CD4-positive, alpha-beta T cell (primary cell): Measurements from ENCODE around the gene LIPG. TPM values are rescaled to one million over a fixed set of nuclear protein-coding genes. Genes with fewer than 3 reads are reported as not detected.

Experiments
- ATAC-seq: fragments of 200-7000 bp; cut with Tn5 transposase; one replicate; pipeline ENCODE4 v1.10.0; 2022; ENCODE audit warnings: mild to moderate bottlenecking; ENCODE audit not compliant: poor library complexity
- CTCF ChIA-PET: fragments of 350-600 bp; sonication (Branson Sonifier 250); formaldehyde crosslinking; loops from one replicate; lab custom pipeline; 2021; ENCODE audit warnings: antibody characterized with exemption, inconsistent platforms; lab: Charles Lee
- POLR2A ChIA-PET: fragments of 350-600 bp; sonication (Branson Sonifier 250); formaldehyde crosslinking; loops from one replicate; lab custom pipeline; 2021; ENCODE audit warnings: antibody characterized with exemption, inconsistent platforms; lab: Charles Lee
- DNase-seq, 14 experiments: peaks; one replicate each; pipeline ENCODE4 v3.0.0-alpha.2; 2013 to 2020; ENCODE audit warnings: mixed read lengths in 2 of 14
- H3K27ac ChIP-seq, 2 donors: one replicate each; pipeline versions ENCODE4 v1.5.1 to v1.7.0; 2013; ENCODE audit warnings: low read length in 2 of 2, low read depth in 1 of 2, mild to moderate bottlenecking in 1 of 2
- H3K27me3 ChIP-seq, 2 experiments: 1 replicate in 1 of 2; 2 replicates in 1 of 2; pipeline versions ENCODE4 v1.6.1 to v1.7.0; 2013; ENCODE audit warnings: low read length in 2 of 2, control low read depth in 1 of 2, mild to moderate bottlenecking in 1 of 2, moderate library complexity in 1 of 2; ENCODE audit not compliant: insufficient read depth in 2 of 2, control insufficient read depth in 1 of 2
- H3K36me3 ChIP-seq: one replicate; pipeline ENCODE4 v1.6.1; 2013; ENCODE audit warnings: low read length, control low read depth; ENCODE audit not compliant: insufficient read depth
- H3K4me1 ChIP-seq: one replicate; pipeline ENCODE4 v1.6.1; 2013; ENCODE audit warnings: low read length, control low read depth; ENCODE audit not compliant: insufficient read depth
- H3K4me3 ChIP-seq: one replicate; pipeline ENCODE4 v1.5.1; 2013; ENCODE audit warnings: mild to moderate bottlenecking, low read length, moderate library complexity
- H3K9me3 ChIP-seq, 2 experiments: 1 replicate in 1 of 2; 2 replicates in 1 of 2; pipeline versions ENCODE4 v1.6.1 to v1.7.0; 2013; ENCODE audit warnings: low read length in 2 of 2, mild to moderate bottlenecking in 2 of 2, control low read depth in 1 of 2, moderate library complexity in 1 of 2; ENCODE audit not compliant: control insufficient read depth in 1 of 2, insufficient read depth in 1 of 2
- H3K27ac Mint-ChIP-seq: one replicate; pipeline ENCODE4 v1.8.0; 2020; ENCODE audit warnings: mixed read lengths
- H3K27me3 Mint-ChIP-seq: one replicate; pipeline ENCODE4 v1.8.0; 2021; ENCODE audit warnings: mixed read lengths
- H3K36me3 Mint-ChIP-seq: one replicate; pipeline ENCODE4 v1.8.0; 2021; ENCODE audit warnings: low read depth, mixed read lengths
- H3K4me1 Mint-ChIP-seq: one replicate; pipeline ENCODE4 v1.8.0; 2021; ENCODE audit warnings: low read depth, mixed read lengths
- H3K4me3 Mint-ChIP-seq: one replicate; pipeline ENCODE4 v1.8.0; 2020; ENCODE audit warnings: mild to moderate bottlenecking, mixed read lengths
- H3K9me3 Mint-ChIP-seq: one replicate; pipeline ENCODE4 v1.8.0; 2020; ENCODE audit warnings: mixed read lengths
- intact Hi-C, 2 experiments: fragments of 100-400 bp; cut with DNase I in 1 of 2; cut with micrococcal nuclease in 1 of 2; formaldehyde crosslinking; loops; one replicate each; pipeline versions ENCODE4 v1.15.1 to v1.9.0; 2023 to 2025; cut with DNase I, micrococcal nuclease
- total RNA-seq, 174 experiments: library from RNA in 2 of 174; stranded (reverse) in 2 of 174; gene quantifications; one replicate each; pipeline ENCODE4 v1.2.3 and lab custom pipeline; 2021 to 2026
- TF ChIP-seq, protein P1 (sequence below): fragments of 200-600 bp; IDR thresholded peaks from one replicate; pipeline ENCODE4 v1.8.0; 2022; ENCODE audit warnings: antibody characterized with exemption, mild to moderate bottlenecking

LIPG gene
- total RNA-seq, 2 experiments from 2014 or later, result not detected

- Mint-ChIP-seq H3K36me3 (no peaks in the 10 kb centered on the region), H3K9me3 (no peaks in the 10 kb centered on the region), H3K4me3 (no peak overlapping the region), H3K4me1 (no peaks in the 10 kb centered on the region), H3K27me3 (peaks cover 7% of the 10 kb centered on the region), H3K27ac (no peak overlapping the region)
- Histone ChIP-seq H3K4me1 (no peaks in the 10 kb centered on the region), H3K27me3 (peaks cover 0 to 5% of the 10 kb centered on the region in 2 experiments), H3K4me3 (no peak overlapping the region), H3K36me3 (no peaks in the 10 kb centered on the region), H3K9me3 (peaks cover 4 to 6% of the 10 kb centered on the region in 2 experiments), H3K27ac (no peak overlapping the region)
- ATAC-seq (no peak), DNase-seq (no peak)
- intact Hi-C loops, result no loop called here
- CTCF ChIA-PET, result interaction anchor here (1.1 kb wide), 1 partner anchor 18 kb away, joined by 4 read pairs; no protein-coding TSS in a partner anchor
- POLR2A ChIA-PET, result no interaction called here
- TF ChIP-seq, protein P1, sequence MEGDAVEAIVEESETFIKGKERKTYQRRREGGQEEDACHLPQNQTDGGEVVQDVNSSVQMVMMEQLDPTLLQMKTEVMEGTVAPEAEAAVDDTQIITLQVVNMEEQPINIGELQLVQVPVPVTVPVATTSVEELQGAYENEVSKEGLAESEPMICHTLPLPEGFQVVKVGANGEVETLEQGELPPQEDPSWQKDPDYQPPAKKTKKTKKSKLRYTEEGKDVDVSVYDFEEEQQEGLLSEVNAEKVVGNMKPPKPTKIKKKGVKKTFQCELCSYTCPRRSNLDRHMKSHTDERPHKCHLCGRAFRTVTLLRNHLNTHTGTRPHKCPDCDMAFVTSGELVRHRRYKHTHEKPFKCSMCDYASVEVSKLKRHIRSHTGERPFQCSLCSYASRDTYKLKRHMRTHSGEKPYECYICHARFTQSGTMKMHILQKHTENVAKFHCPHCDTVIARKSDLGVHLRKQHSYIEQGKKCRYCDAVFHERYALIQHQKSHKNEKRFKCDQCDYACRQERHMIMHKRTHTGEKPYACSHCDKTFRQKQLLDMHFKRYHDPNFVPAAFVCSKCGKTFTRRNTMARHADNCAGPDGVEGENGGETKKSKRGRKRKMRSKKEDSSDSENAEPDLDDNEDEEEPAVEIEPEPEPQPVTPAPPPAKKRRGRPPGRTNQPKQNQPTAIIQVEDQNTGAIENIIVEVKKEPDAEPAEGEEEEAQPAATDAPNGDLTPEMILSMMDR, result no peak
Measured at GRCh38 chr18:49537232-49537896, 24.5 kb upstream of the LIPG start.

GRCh38 chr18:49544362-49544761 lies 17.5 kb upstream of the LIPG start:
- Mint-ChIP-seq H3K27ac (no peak overlapping the region), H3K36me3 (no peaks in the 10 kb centered on the region), H3K4me3 (no peak overlapping the region), H3K9me3 (no peaks in the 10 kb centered on the region), H3K27me3 (peaks cover 9% of the 10 kb centered on the region), H3K4me1 (no peaks in the 10 kb centered on the region)
- ATAC-seq (no peak), DNase-seq (no peak)
- Histone ChIP-seq H3K9me3 (no peaks in the 10 kb centered on the region), H3K4me3 (no peak overlapping the region), H3K27ac (no peak overlapping the region), H3K27me3 (peaks cover 2 to 4% of the 10 kb centered on the region in 2 experiments), H3K36me3 (no peaks in the 10 kb centered on the region), H3K4me1 (no peaks in the 10 kb centered on the region)
- TF ChIP-seq, protein P1, result no peak
- ChIA-PET POLR2A (no interaction called here), CTCF (no interaction called here)
- intact Hi-C loops, result no loop called here

DNA sequence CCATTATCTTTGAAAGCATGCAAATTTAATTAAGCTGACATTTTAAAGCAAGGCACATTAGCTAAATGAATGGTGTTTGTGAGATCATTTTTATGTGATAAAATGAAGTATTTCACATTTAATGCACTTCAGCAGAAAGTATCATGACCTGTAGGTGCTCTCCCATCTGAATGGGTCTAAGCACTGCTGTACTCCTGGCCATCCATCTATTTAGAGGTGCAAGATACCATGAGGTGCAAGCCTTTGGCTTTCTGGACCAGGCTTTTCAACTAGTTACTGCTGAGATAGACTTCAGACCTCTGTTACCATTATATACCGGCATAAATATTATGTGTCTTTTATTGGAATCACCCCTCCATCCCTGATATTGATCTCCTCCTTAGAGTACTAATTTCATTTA lies 15.6 kb upstream of the LIPG start:
- Histone ChIP-seq H3K27ac (no peak overlapping the region), H3K9me3 (no peaks in the 10 kb centered on the region)
- CTCF ChIA-PET, result interaction anchor here (0.9 kb wide), 1 partner anchor 312 kb away, joined by 3 read pairs; no protein-coding TSS in a partner anchor

More for the DNA sequence above, 15.6 kb upstream of the LIPG start:
- Mint-ChIP-seq H3K9me3 (no peaks in the 10 kb centered on the region), H3K4me1 (no peaks in the 10 kb centered on the region), H3K4me3 (no peak overlapping the region), H3K27me3 (peaks cover 13% of the 10 kb centered on the region), H3K27ac (no peak overlapping the region), H3K36me3 (no peaks in the 10 kb centered on the region)
- H3K27me3 ChIP-seq, result peaks cover 12% of the 10 kb centered on the region in 2 experiments
- ATAC-seq (no peak), DNase-seq (no peak)
- TF ChIP-seq, protein P1, result no peak
- H3K36me3 ChIP-seq, result no peaks in the 10 kb centered on the region
- no peak overlapping the region for H3K4me3 ChIP-seq
- H3K4me1 ChIP-seq, result no peaks in the 10 kb centered on the region
- intact Hi-C loops, result no loop called here
- POLR2A ChIA-PET, result no interaction called here
